NCI-H146 (cell line): Measurements from ENCODE around the gene ANKFY1.
"Not testable (repeated sequence)": the region's sequence is repeated elsewhere in the genome, so short reads cannot be mapped to it uniquely, and the experiment has no call there.

Experiments
- DNase-seq: peaks from one replicate; lab custom pipeline; 2025; lab: John Stamatoyannopoulos, UW

ANKFY1 gene

GRCh38 chr17:4256952-4257351 is 6.8 kb downstream of the ANKFY1 start:
- DNase-seq = no peak

GRCh38 chr17:4255271-4255670 is 8.5 kb downstream of the ANKFY1 start:
- not testable (repeated sequence) for DNase-seq

- no peak for DNase-seq
Measured at GRCh38 chr17:4250887-4251286, 12.9 kb downstream of the ANKFY1 start.

- peak; percentile 7 for DNase-seq
Measured at GRCh38 chr17:4249452-4250029, 14.2 kb downstream of the ANKFY1 start.

- no peak for DNase-seq
Measured at GRCh38 chr17:4248504-4249277, 15.1 kb downstream of the ANKFY1 start.

- no peak for DNase-seq
Measured at GRCh38 chr17:4247971-4248388, 15.8 kb downstream of the ANKFY1 start.

GRCh38 chr17:4247361-4247970 is 16.3 kb downstream of the ANKFY1 start:
- no peak for DNase-seq

- DNase-seq = no peak
Measured at GRCh38 chr17:4246674-4247073, 17.1 kb downstream of the ANKFY1 start.

- DNase-seq = no peak
Measured at GRCh38 chr17:4241535-4241934, 22.2 kb downstream of the ANKFY1 start.

GRCh38 chr17:4236456-4236855 is 27.3 kb downstream of the ANKFY1 start:
- DNase-seq = no peak

GRCh38 chr17:4235372-4236279 is 28.2 kb downstream of the ANKFY1 start:
- no peak for DNase-seq

GRCh38 chr17:4234401-4234800 is 29.4 kb downstream of the ANKFY1 start:
- no peak for DNase-seq

GRCh38 chr17:4233668-4234258 is 30.0 kb downstream of the ANKFY1 start:
- DNase-seq = no peak

GRCh38 chr17:4232168-4232813 is 31.5 kb downstream of the ANKFY1 start:
- DNase-seq = no peak

- DNase-seq = no peak
Measured at GRCh38 chr17:4229627-4230541, 33.9 kb downstream of the ANKFY1 start.

- DNase-seq = no peak
Measured at GRCh38 chr17:4221899-4222659, 41.7 kb downstream of the ANKFY1 start.

- no peak for DNase-seq
Measured at GRCh38 chr17:4221163-4221562, 42.6 kb downstream of the ANKFY1 start.

- DNase-seq = no peak
Measured at GRCh38 chr17:4220655-4221054, 43.1 kb downstream of the ANKFY1 start.

- DNase-seq = no peak
Measured at GRCh38 chr17:4219241-4219640, 44.5 kb downstream of the ANKFY1 start.
